Glomerular endothelial cell (primary cell): ENCODE measurements around the gene ENKD1. TPM values are rescaled to one million over a fixed set of nuclear protein-coding genes. Genes with fewer than 3 reads are reported as not detected.

Experiments used
- DNase-seq: peaks from one replicate; pipeline ENCODE4 v3.0.0-alpha.2; 2011; ENCODE audit warnings: low read depth, low spot score; ENCODE audit errors: extremely low read depth
- total RNA-seq: library from RNA; depleted of rRNA; stranded (reverse); fragments of >200 nt; gene quantifications from 2 replicates; pipeline ENCODE4 v1.2.3, GENCODE V29; 2015

The ENKD1 gene
- total RNA-seq, 1 donor from 2014 or later, result 20.5 TPM

GRCh38 chr16:67652578-67653127, 13.9 kb downstream of the ENKD1 start:
- no peak for DNase-seq

GRCh38 chr16:67651847-67652246, 14.7 kb downstream of the ENKD1 start:
- DNase-seq, result no peak

- no peak for DNase-seq
These were observed 15.5 kb downstream of the ENKD1 start for GRCh38 chr16:67651039-67651438.

- DNase-seq, result no peak
These were observed 16.5 kb downstream of the ENKD1 start for GRCh38 chr16:67650023-67650422.

- DNase-seq, result no peak
These were observed 17.0 kb downstream of the ENKD1 start for GRCh38 chr16:67649494-67649931.

- DNase-seq, result no peak
These were observed 17.7 kb downstream of the ENKD1 start for GRCh38 chr16:67648764-67649407.

- no peak for DNase-seq
These were observed 18.3 kb downstream of the ENKD1 start for GRCh38 chr16:67648088-67648763.

- no peak for DNase-seq
These were observed 18.9 kb downstream of the ENKD1 start for GRCh38 chr16:67647681-67648080.

GRCh38 chr16:67647111-67647651, 19.4 kb downstream of the ENKD1 start:
- DNase-seq, result no peak

- DNase-seq, result no peak
These were observed 21.0 kb downstream of the ENKD1 start for GRCh38 chr16:67645397-67646121.

- DNase-seq, result no peak
These were observed 22.5 kb downstream of the ENKD1 start for GRCh38 chr16:67644038-67644437.

GRCh38 chr16:67641779-67642708, 24.5 kb downstream of the ENKD1 start:
- no peak for DNase-seq

- DNase-seq, result no peak
These were observed 28.9 kb downstream of the ENKD1 start for GRCh38 chr16:67637625-67638024.

- no peak for DNase-seq
These were observed 29.8 kb downstream of the ENKD1 start for GRCh38 chr16:67636713-67637112.

- DNase-seq, result no peak
These were observed 34.0 kb downstream of the ENKD1 start for GRCh38 chr16:67632415-67633172.

GRCh38 chr16:67628216-67628615, 38.3 kb downstream of the ENKD1 start:
- no peak for DNase-seq

- no peak for DNase-seq
These were observed 52.7 kb downstream of the ENKD1 start for GRCh38 chr16:67613808-67614207.
